ACC112 (cell line): ENCODE measurements around the gene MT1H.

Experiments used
- H2AFZ ChIP-seq: fragments of 200-600 bp; sonication (generic); one replicate; pipeline ENCODE4 v1.6.0; 2017; ENCODE audit warnings: antibody characterized with exemption, low read length; ENCODE audit not compliant: unreplicated experiment
- H3K27ac ChIP-seq: fragments of 200-600 bp; sonication (generic); 2 replicates; pipeline ENCODE4 v1.5.1; 2014; ENCODE audit warnings: low read depth, mild to moderate bottlenecking, antibody characterized with exemption, low read length, moderate library complexity
- H3K27me3 ChIP-seq: fragments of 200-600 bp; sonication (generic); 2 replicates; pipeline ENCODE4 v1.6.1; 2014; ENCODE audit warnings: mild to moderate bottlenecking, antibody characterized with exemption, low read length, moderate library complexity, mixed read lengths; ENCODE audit not compliant: insufficient read depth
- H3K36me3 ChIP-seq: fragments of 200-600 bp; sonication (generic); 2 replicates; pipeline ENCODE4 v1.6.1; 2016; ENCODE audit warnings: mild to moderate bottlenecking, antibody characterized with exemption, low read length, moderate library complexity, mixed read lengths; ENCODE audit not compliant: insufficient read depth
- H3K4me1 ChIP-seq: fragments of 200-600 bp; sonication (generic); one replicate; pipeline ENCODE4 v1.6.1; 2016; ENCODE audit warnings: low read length, mixed read lengths; ENCODE audit not compliant: insufficient read depth, unreplicated experiment, control insufficient read depth
- H3K4me3 ChIP-seq: fragments of 200-600 bp; sonication (generic); 2 replicates; pipeline ENCODE4 v1.5.1; 2014; ENCODE audit warnings: mild to moderate bottlenecking, low read depth, low read length
- H3K79me2 ChIP-seq: fragments of 200-600 bp; sonication (generic); one replicate; pipeline ENCODE4 v1.6.0; 2016; ENCODE audit warnings: low read length; ENCODE audit not compliant: control insufficient read depth, unreplicated experiment, insufficient read depth

The MT1H gene

DNA sequence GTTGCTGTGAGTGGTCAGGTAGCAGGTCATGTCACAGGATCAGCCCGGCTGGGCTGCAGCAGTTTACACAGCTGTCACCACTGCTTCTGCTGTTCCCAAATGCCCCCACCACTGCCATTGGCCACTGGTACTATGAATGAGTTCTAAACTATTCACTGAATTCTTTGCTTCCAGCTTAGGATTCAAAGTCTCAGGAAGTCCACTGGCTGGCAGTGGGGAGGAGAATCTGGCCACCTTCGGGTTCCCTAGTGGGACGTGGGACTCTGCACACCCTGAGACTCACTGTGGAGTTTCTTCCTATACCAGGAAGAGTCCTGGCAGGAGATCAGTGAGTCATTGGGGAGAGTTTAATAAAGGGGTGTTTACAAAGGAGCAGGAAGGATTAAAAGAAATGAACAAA lies 19.6 kb downstream of the MT1H start:
- H3K27me3 ChIP-seq, result no peaks in the 10 kb centered on the region
- no peak overlapping the region for H3K27ac ChIP-seq
- H3K79me2 ChIP-seq, result no peaks in the 10 kb centered on the region
- H3K4me1 ChIP-seq, result peaks cover 24% of the 10 kb centered on the region
- H3K36me3 ChIP-seq, result no peaks in the 10 kb centered on the region
- H2AFZ ChIP-seq, result peak overlapping the region; percentile 11
- H3K4me3 ChIP-seq, result no peak overlapping the region

- no peaks in the 10 kb centered on the region for H3K79me2 ChIP-seq
- H2AFZ ChIP-seq, result no peak overlapping the region
- no peak overlapping the region for H3K27ac ChIP-seq
- H3K36me3 ChIP-seq, result no peaks in the 10 kb centered on the region
- H3K4me1 ChIP-seq, result peaks cover 17% of the 10 kb centered on the region
- H3K27me3 ChIP-seq, result no peaks in the 10 kb centered on the region
- H3K4me3 ChIP-seq, result no peak overlapping the region
Measured at GRCh38 chr16:56690420-56691122, 21.0 kb downstream of the MT1H start.

DNA sequence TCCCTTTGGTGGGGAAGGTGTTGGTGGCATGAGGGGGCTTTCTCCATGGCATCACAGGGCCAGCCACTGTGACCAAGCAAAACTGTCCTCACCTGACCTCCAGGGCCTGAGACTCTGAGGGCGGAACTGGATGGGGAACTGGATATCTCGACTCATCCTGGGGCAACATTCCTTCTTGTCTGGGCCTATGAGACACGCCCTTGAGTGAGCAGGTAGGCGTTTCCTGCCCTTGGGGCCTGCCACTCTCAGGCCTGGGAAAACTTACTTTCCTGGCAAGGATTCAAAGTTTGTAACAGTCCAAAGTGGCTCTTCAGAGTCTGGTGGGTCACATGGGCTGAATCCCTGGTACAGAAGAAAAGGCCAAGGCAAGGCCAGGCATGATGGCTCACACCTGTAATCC lies 22.3 kb downstream of the MT1H start:
- Histone ChIP-seq H3K4me1 (peaks cover 17% of the 10 kb centered on the region), H3K27me3 (no peaks in the 10 kb centered on the region)

DNA sequence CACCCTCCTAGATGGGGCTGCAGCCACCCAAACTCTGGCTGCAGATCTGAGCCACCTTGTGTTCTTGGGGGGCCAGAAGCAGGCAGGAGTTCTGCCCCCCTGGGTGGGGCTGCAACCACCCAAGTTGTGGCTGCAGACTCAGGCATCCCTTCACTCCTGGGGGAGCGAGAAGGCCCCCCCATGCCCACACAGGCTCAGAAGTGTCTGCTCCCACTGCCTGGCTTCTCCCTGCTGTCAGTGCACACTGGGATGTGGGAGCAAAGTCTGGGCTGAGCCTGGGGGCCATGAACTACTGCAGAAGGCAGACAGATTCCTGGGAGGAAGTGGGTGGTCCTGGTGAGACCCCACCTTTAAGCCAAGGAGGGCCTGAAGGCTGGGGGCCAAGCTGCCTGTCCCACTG lies 25.6 kb downstream of the MT1H start:
- H3K36me3 ChIP-seq, result no peaks in the 10 kb centered on the region
- H3K27ac ChIP-seq, result no peak overlapping the region
- no peaks in the 10 kb centered on the region for H3K27me3 ChIP-seq
- peaks cover 13% of the 10 kb centered on the region for H3K4me1 ChIP-seq
- H3K4me3 ChIP-seq, result no peak overlapping the region
- H3K79me2 ChIP-seq, result no peaks in the 10 kb centered on the region
- H2AFZ ChIP-seq, result no peak overlapping the region

More for the DNA sequence above, 22.3 kb downstream of the MT1H start:
- peak overlapping the region; percentile 26; the same call in 1 of the 2 replicates for H3K27ac ChIP-seq
- no peaks in the 10 kb centered on the region for H3K36me3 ChIP-seq
- H2AFZ ChIP-seq, result no peak overlapping the region
- no peak overlapping the region for H3K4me3 ChIP-seq
- no peaks in the 10 kb centered on the region for H3K79me2 ChIP-seq

DNA sequence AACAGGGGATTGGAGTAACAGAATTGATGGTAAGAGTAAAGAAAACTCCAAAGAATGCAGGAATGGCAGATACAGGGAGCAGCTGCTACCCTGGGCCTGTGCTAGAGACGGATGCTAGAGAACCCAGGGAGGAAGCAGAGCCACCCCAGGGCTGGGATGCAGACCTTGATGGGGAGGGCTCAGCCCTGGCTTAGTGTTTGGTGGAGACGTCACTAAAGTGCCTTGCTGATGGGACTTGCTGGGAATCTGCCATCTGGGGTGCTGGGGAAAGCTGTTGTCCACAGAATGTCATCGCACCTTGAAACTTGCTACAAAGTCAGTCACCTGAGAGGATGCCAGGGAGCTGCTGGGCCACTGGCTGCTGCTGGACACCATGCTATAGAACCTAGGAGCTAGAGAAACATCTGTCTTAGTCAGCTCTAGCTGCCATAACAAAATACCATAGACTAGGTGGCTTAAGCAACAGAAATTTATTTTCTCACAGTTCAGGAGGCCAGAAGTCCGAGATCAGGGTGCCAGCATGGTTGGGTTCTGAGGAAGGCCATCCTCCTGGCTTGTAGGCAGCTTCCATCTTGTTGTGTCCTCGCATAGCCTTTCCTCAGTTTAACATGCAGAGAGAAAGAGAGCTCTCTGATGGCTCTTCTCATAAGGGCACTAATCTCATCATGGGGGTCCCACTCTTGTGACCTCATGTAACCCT lies 28.0 kb downstream of the MT1H start:
- H2AFZ ChIP-seq, result no peak overlapping the region
- H3K79me2 ChIP-seq, result no peaks in the 10 kb centered on the region
- H3K27ac ChIP-seq, result no peak overlapping the region
- no peaks in the 10 kb centered on the region for H3K27me3 ChIP-seq
- peaks cover 9% of the 10 kb centered on the region for H3K4me1 ChIP-seq
- no peaks in the 10 kb centered on the region for H3K36me3 ChIP-seq
- H3K4me3 ChIP-seq, result no peak overlapping the region

DNA sequence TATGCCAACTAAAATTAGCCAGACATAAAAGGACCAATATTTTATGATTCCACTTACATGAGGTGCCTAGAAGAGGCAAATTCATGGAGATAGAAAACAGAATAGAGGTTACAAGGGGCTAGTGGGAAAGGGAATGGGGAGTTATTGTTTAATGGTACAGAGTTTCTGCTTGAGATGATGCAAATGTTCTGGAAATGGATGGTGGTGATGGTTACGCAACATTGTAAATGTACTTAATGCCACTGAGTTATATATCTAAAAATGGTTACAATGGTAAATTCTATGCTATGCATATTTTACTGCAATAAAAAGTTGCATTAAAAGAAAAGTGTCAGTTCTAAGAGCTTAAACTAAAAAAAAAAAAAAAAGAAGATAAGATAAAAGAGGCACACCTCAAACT lies 30.6 kb downstream of the MT1H start:
- no peaks in the 10 kb centered on the region for H3K27me3 ChIP-seq
- H3K4me1 ChIP-seq, result peaks cover 10% of the 10 kb centered on the region
- no peak overlapping the region for H2AFZ ChIP-seq
- H3K27ac ChIP-seq, result no peak overlapping the region
- H3K79me2 ChIP-seq, result no peaks in the 10 kb centered on the region
- no peak overlapping the region for H3K4me3 ChIP-seq
- no peaks in the 10 kb centered on the region for H3K36me3 ChIP-seq

DNA sequence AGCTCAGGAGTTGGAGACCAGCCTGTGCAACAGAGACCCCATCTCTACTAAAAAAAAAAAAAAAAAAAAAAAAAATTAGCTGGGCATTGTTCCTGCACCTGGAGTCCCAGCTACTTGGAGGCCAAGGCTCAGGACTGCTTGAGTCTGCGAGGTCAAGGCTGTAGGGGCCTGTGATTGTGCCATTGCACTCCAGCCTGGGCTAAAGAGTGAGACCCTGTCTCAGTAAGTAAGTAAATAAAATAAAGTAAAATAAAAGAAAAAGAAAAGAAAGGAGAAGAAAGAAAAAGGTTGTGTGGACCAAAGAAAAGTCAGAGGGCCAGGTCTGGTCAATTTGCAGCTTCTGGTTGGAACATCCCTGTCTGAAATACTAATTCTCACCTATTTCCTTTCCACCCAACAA lies 31.0 kb downstream of the MT1H start:
- H3K79me2 ChIP-seq, result no peaks in the 10 kb centered on the region
- H3K4me1 ChIP-seq, result peaks cover 10% of the 10 kb centered on the region
- H3K27ac ChIP-seq, result no peak overlapping the region
- no peak overlapping the region for H2AFZ ChIP-seq
- H3K4me3 ChIP-seq, result no peak overlapping the region
- no peaks in the 10 kb centered on the region for H3K36me3 ChIP-seq
- H3K27me3 ChIP-seq, result no peaks in the 10 kb centered on the region

DNA sequence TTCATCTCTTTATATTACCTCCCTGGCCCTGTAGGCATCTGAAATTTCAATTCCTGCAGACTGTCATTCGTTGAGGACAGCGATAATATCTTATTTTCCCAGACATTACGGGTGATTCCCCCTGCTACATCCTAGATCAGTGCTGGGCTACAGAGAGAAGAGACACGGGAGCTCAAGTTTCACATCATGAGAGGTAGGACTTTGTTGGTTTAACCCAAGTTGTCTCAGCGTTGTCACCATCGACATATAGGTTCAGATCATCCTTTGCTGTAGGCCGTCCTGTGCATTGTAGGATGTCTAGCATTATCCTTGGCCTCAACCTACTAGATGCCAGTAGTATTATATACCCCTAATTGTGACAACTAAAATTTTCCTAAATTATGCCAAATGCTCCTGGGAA lies 31.9 kb downstream of the MT1H start:
- Histone ChIP-seq H3K27ac (no peak overlapping the region), H3K4me1 (peaks cover 10% of the 10 kb centered on the region), H3K27me3 (no peaks in the 10 kb centered on the region), H3K4me3 (no peak overlapping the region), H3K36me3 (no peaks in the 10 kb centered on the region), H2AFZ (peak overlapping the region; percentile 7), H3K79me2 (no peaks in the 10 kb centered on the region)

- no peaks in the 10 kb centered on the region for H3K27me3 ChIP-seq
- no peaks in the 10 kb centered on the region for H3K36me3 ChIP-seq
- no peak overlapping the region for H3K4me3 ChIP-seq
- no peaks in the 10 kb centered on the region for H3K79me2 ChIP-seq
- H2AFZ ChIP-seq, result peak overlapping the region; percentile 54
- no peak overlapping the region for H3K27ac ChIP-seq
- peaks cover 10% of the 10 kb centered on the region for H3K4me1 ChIP-seq
Measured at GRCh38 chr16:56702836-56703235, 33.2 kb downstream of the MT1H start.

GRCh38 chr16:56708525-56709442 lies 39.2 kb downstream of the MT1H start:
- Histone ChIP-seq H3K36me3 (no peaks in the 10 kb centered on the region), H3K4me3 (no peak overlapping the region), H3K27ac (no peak overlapping the region), H3K4me1 (no peaks in the 10 kb centered on the region), H2AFZ (no peak overlapping the region), H3K79me2 (no peaks in the 10 kb centered on the region), H3K27me3 (no peaks in the 10 kb centered on the region)
